Lung (tissue), 12 donors: ENCODE results near the gene ACBD6. TPM values are rescaled to one million over a fixed set of nuclear protein-coding genes. Genes with fewer than 3 reads are reported as not detected.

Source experiments
- ATAC-seq: fragments of 200-7000 bp; cut with Tn5 transposase; one replicate; pipeline ENCODE4 v1.9.1; 2020; ENCODE audit warnings: moderate number of reproducible peaks; ENCODE audit not compliant: insufficient read depth, low FRiP score
- DNase-seq, 3 donors: peaks; one replicate each; pipeline ENCODE4 v3.0.0-alpha.2; 2013 to 2017
- H3K27ac ChIP-seq, 2 donors: one replicate each; pipeline ENCODE4 v1.5.1; 2013; ENCODE audit warnings: mild to moderate bottlenecking in 2 of 2, moderate library complexity in 2 of 2, control low read depth in 1 of 2, inconsistent platforms in 1 of 2, low read depth in 1 of 2, low read length in 1 of 2
- H3K27me3 ChIP-seq, 3 donors: one replicate each; pipeline ENCODE4 v1.5.1; 2013; ENCODE audit warnings: low read length in 2 of 3; ENCODE audit not compliant: control insufficient read depth in 3 of 3, insufficient read depth in 3 of 3
- H3K36me3 ChIP-seq, 4 donors: one replicate each; pipeline ENCODE4 v1.5.1; 2013; ENCODE audit warnings: low read length in 4 of 4, mild to moderate bottlenecking in 1 of 4, moderate library complexity in 1 of 4; ENCODE audit not compliant: control insufficient read depth in 4 of 4, insufficient read depth in 4 of 4
- H3K4me1 ChIP-seq, 5 donors: one replicate each; pipeline ENCODE4 v1.5.1; 2013; ENCODE audit warnings: low read length in 5 of 5, mild to moderate bottlenecking in 2 of 5, moderate library complexity in 1 of 5; ENCODE audit not compliant: control insufficient read depth in 5 of 5, insufficient read depth in 5 of 5
- H3K4me3 ChIP-seq: one replicate; pipeline ENCODE4 v1.5.1; 2013; ENCODE audit warnings: mild to moderate bottlenecking, control low read depth, moderate library complexity
- H3K9ac ChIP-seq, 2 donors: one replicate each; pipeline ENCODE4 v1.5.1; 2013; ENCODE audit warnings: low read length in 2 of 2, control low read depth in 1 of 2; ENCODE audit not compliant: insufficient read depth in 1 of 2
- H3K9me3 ChIP-seq, 4 donors: one replicate each; pipeline ENCODE4 v1.5.1; 2013; ENCODE audit warnings: low read length in 3 of 4, mild to moderate bottlenecking in 1 of 4, moderate library complexity in 1 of 4; ENCODE audit not compliant: control insufficient read depth in 4 of 4, insufficient read depth in 3 of 4
- CTCF ChIP-seq: IDR thresholded peaks from 2 replicates; pipeline ENCODE4 v1.5.1; 2012; ENCODE audit warnings: mild to moderate bottlenecking; ENCODE audit errors: control extremely low read depth, extremely low read depth
- WGBS, 2 donors: extraction: QIAGEN DNeasy Blood & Tissue Kit; methylation state at CpG; one replicate each; pipeline ENCODE4 v1.1.7; 2013; 5-methylcytosine and 5-hydroxymethylcytosine counted together
- polyA plus RNA-seq, 2 donors: library from polyadenylated mRNA; stranded (reverse); fragments of 200-250 nt; gene quantifications; one replicate each; pipeline ENCODE4 v1.2.1, GENCODE V29; 2013
- total RNA-seq, 2 donors: library from RNA; depleted of rRNA in 1 of 2; stranded (reverse); fragments of >200 nt in 1 of 2; gene quantifications; one replicate each; pipeline ENCODE4 v1.2.1, GENCODE V29; 2014 to 2021
- donor health status: control.
- donor health status: control.
- donor health status: Bipolar disorder and iron deficiency.
- donor health status: healthy.
- donor health status: DM: yes; HTN: yes; CAD: no.

The ACBD6 gene
- total and polyA plus RNA-seq, 4 donors, result 28.1 to 53.3 (median 41.1) TPM

GRCh38 chr1:180503280-180503862, 994 bp upstream of the ACBD6 start:
- Histone ChIP-seq H3K9ac (peak overlapping the region; percentile 95 to 97), H3K27ac (peak overlapping the region; percentile 76 to 95), H3K4me1 (peaks cover 0 to 20% (median 4%) of the 10 kb centered on the region in 5 donors), H3K4me3 (no peak overlapping the region), H3K36me3 (peaks cover 0 to 7% (median under 1%) of the 10 kb centered on the region in 4 donors), H3K9me3 (peaks cover 0 to 1% (median 0%) of the 10 kb centered on the region in 4 donors), H3K27me3 (no peaks in the 10 kb centered on the region)
- 15 to 17% methylated on average over 8 of the region's 8 CpGs for WGBS, 2 donors
- DNase-seq, result no peak
- no peak for TF ChIP-seq CTCF
- ATAC-seq, result no peak

GRCh38 chr1:180501865-180502360, 464 bp downstream of the ACBD6 start:
- no peaks in the 10 kb centered on the region for H3K27me3 ChIP-seq
- H3K36me3 ChIP-seq, result peaks cover 0 to 7% (median 2%) of the 10 kb centered on the region in 4 donors
- peak overlapping the region; percentile 74 for H3K4me3 ChIP-seq
- peaks cover 0 to 12% (median 4%) of the 10 kb centered on the region in 5 donors for H3K4me1 ChIP-seq
- H3K9me3 ChIP-seq, result no peaks in the 10 kb centered on the region
- no peak for DNase-seq
- TF ChIP-seq CTCF, result no peak
- peak overlapping the region; percentile 76 to 95 for H3K27ac ChIP-seq
- ATAC-seq, result no peak
- WGBS, 2 donors, result 0 to 1% methylated on average over 18 of the region's 18 CpGs
- H3K9ac ChIP-seq, result peak overlapping the region; percentile 95 to 97

GRCh38 chr1:180500689-180501088, 1.7 kb downstream of the ACBD6 start:
- no peak overlapping the region for H3K9ac ChIP-seq
- 83 to 84% methylated on average over 2 of the region's 2 CpGs for WGBS, 2 donors
- no peaks in the 10 kb centered on the region for H3K27me3 ChIP-seq
- H3K36me3 ChIP-seq, result peaks cover 0 to 7% (median 3%) of the 10 kb centered on the region in 4 donors
- H3K4me1 ChIP-seq, result peaks cover 0 to 12% (median 4%) of the 10 kb centered on the region in 5 donors
- H3K9me3 ChIP-seq, result no peaks in the 10 kb centered on the region
- H3K4me3 ChIP-seq, result no peak overlapping the region
- no peak overlapping the region for H3K27ac ChIP-seq
- no peak for DNase-seq
- TF ChIP-seq CTCF, result no peak
- ATAC-seq, result no peak
